Measurements from ENCODE around the gene TMPRSS11B.

TMPRSS11B gene

DNA sequence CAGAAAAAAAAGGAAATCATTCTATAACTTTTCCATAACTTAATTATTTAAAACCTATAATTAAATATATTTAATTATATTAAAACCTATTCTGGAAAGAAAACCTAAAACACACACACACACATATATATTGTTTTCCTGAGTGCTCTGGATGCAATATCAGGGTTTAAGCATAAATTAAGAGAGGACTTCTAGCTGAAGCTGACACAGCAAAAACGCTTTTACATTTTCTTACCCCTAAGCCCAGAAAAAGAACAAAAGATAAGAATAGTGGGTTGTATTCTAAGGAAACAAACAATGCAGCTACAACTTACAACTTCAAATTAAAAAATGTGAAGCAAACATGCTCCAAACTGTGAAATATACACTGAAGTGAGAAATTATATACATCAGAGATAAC, 52.3 kb downstream of the TMPRSS11B start:
- no peak overlapping the region for H3K4me3 ChIP-seq (ENCODE audit: low read length)
- no peaks in the 10 kb centered on the region for H3K4me1 ChIP-seq (ENCODE audit: insufficient read depth, low read length)

GRCh38 chr4:68187145-68187544, 58.3 kb downstream of the TMPRSS11B start:
- Histone ChIP-seq H3K4me1 (ENCODE audit: insufficient read depth, low read length) (no peaks in the 10 kb centered on the region), H3K9me3 (ENCODE audit: low read length) (no peaks in the 10 kb centered on the region), H3K27me3 (ENCODE audit: insufficient read depth, low read length) (no peaks in the 10 kb centered on the region), H2AFZ (ENCODE audit: low read depth, low read length) (no peak overlapping the region), H3K4me3 (ENCODE audit: low read length) (no peak overlapping the region), H3K36me3 (ENCODE audit: insufficient read depth, low read length) (no peaks in the 10 kb centered on the region)

More for the DNA sequence above, 52.3 kb downstream of the TMPRSS11B start:
- no peak overlapping the region for H2AFZ ChIP-seq (ENCODE audit: low read depth, low read length)
- H3K9me3 ChIP-seq (ENCODE audit: low read length): no peaks in the 10 kb centered on the region
- H3K36me3 ChIP-seq (ENCODE audit: insufficient read depth, low read length): no peaks in the 10 kb centered on the region
- H3K27me3 ChIP-seq (ENCODE audit: insufficient read depth, low read length): no peaks in the 10 kb centered on the region

DNA sequence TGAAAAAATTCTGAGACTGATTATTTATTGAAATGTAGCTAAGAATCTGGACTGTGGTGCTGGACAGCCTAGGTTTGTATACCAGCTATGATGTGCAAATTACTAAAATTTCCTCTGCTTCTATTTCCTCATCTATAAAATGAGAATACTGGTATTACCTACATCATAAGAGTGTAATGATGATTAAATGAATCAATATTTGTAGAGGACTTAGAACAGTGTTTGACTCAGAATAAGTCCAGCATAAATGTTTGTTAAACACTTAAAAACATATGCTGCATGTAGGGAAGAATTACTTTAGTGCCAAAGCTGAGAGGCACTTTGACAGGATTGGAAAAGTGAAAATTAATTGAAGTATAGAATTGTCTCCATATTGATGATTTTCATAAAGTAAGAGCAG, 60.6 kb downstream of the TMPRSS11B start:
- H3K9me3 ChIP-seq (ENCODE audit: low read length): no peaks in the 10 kb centered on the region
- H3K36me3 ChIP-seq (ENCODE audit: insufficient read depth, low read length): no peaks in the 10 kb centered on the region
- H3K27me3 ChIP-seq (ENCODE audit: insufficient read depth, low read length): no peaks in the 10 kb centered on the region
- no peak overlapping the region for H2AFZ ChIP-seq (ENCODE audit: low read depth, low read length)
- H3K4me3 ChIP-seq (ENCODE audit: low read length): no peak overlapping the region
- H3K4me1 ChIP-seq (ENCODE audit: insufficient read depth, low read length): no peaks in the 10 kb centered on the region

DNA sequence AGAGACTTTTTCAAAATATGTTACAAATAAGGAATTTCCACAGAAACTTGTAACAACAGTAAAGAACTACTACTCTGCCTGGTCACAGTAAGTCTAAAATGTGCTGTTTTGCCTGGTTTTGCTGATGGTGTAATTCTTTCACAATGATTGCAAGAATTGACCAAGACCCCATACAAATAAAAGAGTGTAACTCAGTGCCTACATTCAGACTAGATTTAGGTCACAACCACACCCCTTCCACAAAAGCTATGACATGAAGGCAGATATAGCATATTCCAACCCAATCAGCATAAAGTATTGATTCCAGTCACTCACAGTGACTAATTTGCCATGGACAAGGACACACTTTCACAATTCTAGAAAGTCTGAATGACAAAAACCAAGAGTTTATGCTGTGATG, 62.1 kb downstream of the TMPRSS11B start:
- no peaks in the 10 kb centered on the region for H3K27me3 ChIP-seq (ENCODE audit: insufficient read depth, low read length)
- H3K4me1 ChIP-seq (ENCODE audit: insufficient read depth, low read length): no peaks in the 10 kb centered on the region
- no peak overlapping the region for H3K4me3 ChIP-seq (ENCODE audit: low read length)
- H2AFZ ChIP-seq (ENCODE audit: low read depth, low read length): no peak overlapping the region
- H3K9me3 ChIP-seq (ENCODE audit: low read length): no peaks in the 10 kb centered on the region
- no peaks in the 10 kb centered on the region for H3K36me3 ChIP-seq (ENCODE audit: insufficient read depth, low read length)

GRCh38 chr4:68182382-68182820, 63.1 kb downstream of the TMPRSS11B start:
- no peaks in the 10 kb centered on the region for H3K4me1 ChIP-seq (ENCODE audit: insufficient read depth, low read length)
- H3K9me3 ChIP-seq (ENCODE audit: low read length): no peaks in the 10 kb centered on the region
- no peaks in the 10 kb centered on the region for H3K36me3 ChIP-seq (ENCODE audit: insufficient read depth, low read length)
- no peak overlapping the region for H2AFZ ChIP-seq (ENCODE audit: low read depth, low read length)
- no peaks in the 10 kb centered on the region for H3K27me3 ChIP-seq (ENCODE audit: insufficient read depth, low read length)
- H3K4me3 ChIP-seq (ENCODE audit: low read length): no peak overlapping the region

DNA sequence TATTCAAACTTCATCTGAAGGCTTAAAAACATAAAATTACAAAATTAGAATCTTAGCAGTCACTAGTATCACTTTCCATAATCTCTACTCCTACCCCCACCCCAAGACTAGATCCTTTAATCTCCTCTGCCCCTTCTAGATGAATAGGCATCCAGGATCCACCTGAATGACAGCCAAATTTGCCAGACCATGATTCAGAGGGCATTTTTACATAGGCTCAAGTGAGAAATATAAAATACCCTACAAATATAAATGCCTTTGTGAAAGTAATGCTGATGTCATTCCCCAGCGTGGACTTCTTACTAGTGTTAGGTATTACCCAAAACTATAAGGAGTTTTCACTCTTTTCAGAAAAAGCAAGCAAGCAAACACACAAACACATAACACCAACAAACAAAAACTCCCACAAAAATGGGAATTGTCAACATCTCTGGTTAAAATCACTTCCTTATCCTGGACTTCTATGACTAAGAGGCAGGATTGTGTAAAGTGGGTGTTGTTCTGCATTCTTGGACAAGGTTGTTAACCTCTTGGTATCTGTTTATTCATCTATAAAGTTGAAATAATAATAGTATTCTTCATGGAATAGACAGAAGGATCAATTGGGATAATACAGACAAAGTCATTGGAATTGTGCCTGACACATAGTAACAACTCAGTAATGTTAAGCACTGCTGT, 64.5 kb downstream of the TMPRSS11B start:
- H3K4me3 ChIP-seq (ENCODE audit: low read length): no peak overlapping the region

DNA sequence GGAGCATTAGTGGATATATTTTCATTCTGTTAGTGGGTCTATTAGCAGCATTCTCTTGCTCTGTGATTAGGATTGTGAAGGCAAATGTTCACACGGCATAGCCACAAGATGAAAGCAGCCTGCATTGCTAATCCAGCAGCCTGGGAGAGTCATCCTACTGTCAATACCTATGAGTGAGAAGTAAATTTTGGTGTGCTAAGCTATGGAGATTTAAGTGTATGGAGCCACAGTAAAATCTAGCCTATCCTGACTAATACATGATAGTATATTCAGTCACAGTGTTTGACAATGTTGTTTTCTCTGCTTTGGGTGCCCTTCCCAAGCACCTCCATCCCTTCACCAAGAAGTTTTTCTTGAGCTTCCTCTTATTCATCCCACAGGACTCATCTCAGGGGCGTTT, 68.6 kb downstream of the TMPRSS11B start:
- Histone ChIP-seq H3K36me3 (ENCODE audit: insufficient read depth, low read length) (no peaks in the 10 kb centered on the region), H3K9me3 (ENCODE audit: low read length) (no peaks in the 10 kb centered on the region), H2AFZ (ENCODE audit: low read depth, low read length) (no peak overlapping the region), H3K4me3 (ENCODE audit: low read length) (no peak overlapping the region), H3K27me3 (ENCODE audit: insufficient read depth, low read length) (no peaks in the 10 kb centered on the region), H3K4me1 (ENCODE audit: insufficient read depth, low read length) (no peaks in the 10 kb centered on the region)

More for the DNA sequence above, 64.5 kb downstream of the TMPRSS11B start:
- H3K27me3 ChIP-seq (ENCODE audit: insufficient read depth, low read length): no peaks in the 10 kb centered on the region
- H3K36me3 ChIP-seq (ENCODE audit: insufficient read depth, low read length): no peaks in the 10 kb centered on the region
- H2AFZ ChIP-seq (ENCODE audit: low read depth, low read length): no peak overlapping the region
- H3K9me3 ChIP-seq (ENCODE audit: low read length): no peaks in the 10 kb centered on the region
- H3K4me1 ChIP-seq (ENCODE audit: insufficient read depth, low read length): no peaks in the 10 kb centered on the region
